Neural cell (in vitro differentiated cells): Measurements from ENCODE around the gene CD68. TPM values are rescaled to one million over a fixed set of nuclear protein-coding genes. Genes with fewer than 3 reads are reported as not detected.

Source experiments
- H2AFZ ChIP-seq: fragments of 200-600, 300-800 bp; sonication (generic), shearing (Covaris generic); 2 replicates; pipeline ENCODE4 v1.6.0; 2014; ENCODE audit warnings: low read depth, mild to moderate bottlenecking, antibody characterized with exemption, low read length, moderate library complexity
- H3F3A ChIP-seq: fragments of 200-600 bp; shearing (Covaris generic); 2 replicates; pipeline ENCODE4 v1.6.1; 2016; ENCODE audit warnings: mild to moderate bottlenecking, moderate library complexity, mixed read lengths, antibody characterized with exemption, low read length; ENCODE audit not compliant: insufficient read depth, poor library complexity, severe bottlenecking
- H3K27ac ChIP-seq: fragments of 200-600, 300-800 bp; sonication (generic), shearing (Covaris generic); 2 replicates; pipeline ENCODE4 v1.5.1; 2014; ENCODE audit warnings: mild to moderate bottlenecking, low read length, moderate library complexity
- H3K27me3 ChIP-seq: fragments of 300-800, 200-600 bp; sonication (generic), shearing (Covaris generic); 2 replicates; pipeline ENCODE4 v1.6.0; 2014; ENCODE audit warnings: mild to moderate bottlenecking, low read depth, low read length, moderate library complexity; ENCODE audit not compliant: insufficient read depth
- H3K36me3 ChIP-seq: fragments of 300-800, 200-600 bp; sonication (generic), shearing (Covaris generic); 2 replicates; pipeline ENCODE4 v1.5.1; 2014; ENCODE audit warnings: mild to moderate bottlenecking, antibody characterized with exemption, low read length, moderate library complexity; ENCODE audit not compliant: insufficient read depth
- H3K4me2 ChIP-seq: fragments of 300-800, 200-600 bp; sonication (generic), shearing (Covaris generic); 2 replicates; pipeline ENCODE4 v1.6.0; 2014; ENCODE audit warnings: mild to moderate bottlenecking, low read length
- H3K4me3 ChIP-seq: fragments of 300-800, 200-600 bp; sonication (generic), shearing (Covaris generic); 2 replicates; pipeline ENCODE4 v1.5.1; 2014; ENCODE audit warnings: mild to moderate bottlenecking, low read length, moderate library complexity
- H3K79me2 ChIP-seq: fragments of 200-600 bp; shearing (Covaris generic); replicated peaks from 2 replicates; pipeline ENCODE4 v1.6.0; 2014; ENCODE audit warnings: mild to moderate bottlenecking, low read length, moderate library complexity; ENCODE audit not compliant: insufficient read depth
- H3K9ac ChIP-seq: fragments of 300-800, 200-600 bp; sonication (generic), shearing (Covaris generic); 2 replicates; pipeline ENCODE4 v1.6.1; 2016; ENCODE audit warnings: mild to moderate bottlenecking, low read length, mixed read lengths
- H3K9me2 ChIP-seq: fragments of 200-600 bp; shearing (Covaris generic); 2 replicates; pipeline ENCODE4 v1.6.1; 2016; ENCODE audit warnings: mild to moderate bottlenecking, low read length, mixed read lengths; ENCODE audit not compliant: insufficient read depth
- H3K9me3 ChIP-seq: fragments of 200-600, 300-800 bp; sonication (generic), shearing (Covaris generic); 2 replicates; pipeline ENCODE4 v1.6.1; 2016; ENCODE audit warnings: mild to moderate bottlenecking, mixed run types, low read length, moderate library complexity, mixed read lengths
- H4K20me1 ChIP-seq: fragments of 200-600 bp; shearing (Covaris generic); 2 replicates; pipeline ENCODE4 v1.6.1; 2016; ENCODE audit warnings: mild to moderate bottlenecking, mixed run types; ENCODE audit not compliant: insufficient read depth
- EP300 ChIP-seq: fragments of 450-650 bp; conservative IDR thresholded peaks from 2 replicates; pipeline ENCODE4 v1.6.1; 2014; ENCODE audit warnings: antibody characterized with exemption, mild to moderate bottlenecking, moderate library complexity; ENCODE audit not compliant: poor library complexity, severe bottlenecking
- EZH2 ChIP-seq: fragments of 200-600, 300-800 bp; shearing (Covaris generic), sonication (generic); IDR thresholded peaks from 2 replicates; pipeline ENCODE4 v1.6.1; 2014; ENCODE audit warnings: antibody characterized with exemption, low read length, borderline replicate concordance, mild to moderate bottlenecking; ENCODE audit not compliant: insufficient read depth, poor library complexity, severe bottlenecking
- MXI1 ChIP-seq: fragments of 450-650 bp; conservative IDR thresholded peaks from 2 replicates; pipeline ENCODE4 v1.6.1; 2014; ENCODE audit warnings: antibody characterized with exemption, mild to moderate bottlenecking; ENCODE audit not compliant: poor library complexity, severe bottlenecking
- POLR2AphosphoS5 ChIP-seq: IDR thresholded peaks from 2 replicates; pipeline ENCODE4 v1.6.1; 2012
- RAD21 ChIP-seq: fragments of 450-650 bp; conservative IDR thresholded peaks from 2 replicates; pipeline ENCODE4 v1.6.1; 2014; ENCODE audit warnings: antibody characterized with exemption, mild to moderate bottlenecking, moderate library complexity
- SMC3 ChIP-seq: fragments of 450-650 bp; conservative IDR thresholded peaks from 2 replicates; pipeline ENCODE4 v1.6.1; 2014; ENCODE audit warnings: antibody characterized with exemption, mild to moderate bottlenecking, moderate library complexity; ENCODE audit not compliant: poor library complexity
- TAF1 ChIP-seq: IDR thresholded peaks from 2 replicates; pipeline ENCODE4 v1.6.1; 2012; ENCODE audit warnings: low read depth
- polyA plus RNA-seq: library from polyadenylated mRNA; depleted of rRNA; stranded (reverse); fragments of >200 nt; gene quantifications from 2 replicates; pipeline ENCODE4 v1.2.3, GENCODE V29; 2014
- TF ChIP-seq, protein P1 (sequence below): IDR thresholded peaks from 2 replicates; pipeline ENCODE4 v1.6.1; 2012; ENCODE audit warnings: borderline replicate concordance
- TF ChIP-seq, protein P2 (sequence below): fragments of 450-650 bp; IDR thresholded peaks from 2 replicates; pipeline ENCODE4 v1.5.1; 2014; ENCODE audit warnings: antibody characterized with exemption, mild to moderate bottlenecking, moderate library complexity; ENCODE audit not compliant: poor library complexity, severe bottlenecking

Gene CD68
- polyA plus RNA-seq, 1 donor from 2014 or later, result not detected

DNA sequence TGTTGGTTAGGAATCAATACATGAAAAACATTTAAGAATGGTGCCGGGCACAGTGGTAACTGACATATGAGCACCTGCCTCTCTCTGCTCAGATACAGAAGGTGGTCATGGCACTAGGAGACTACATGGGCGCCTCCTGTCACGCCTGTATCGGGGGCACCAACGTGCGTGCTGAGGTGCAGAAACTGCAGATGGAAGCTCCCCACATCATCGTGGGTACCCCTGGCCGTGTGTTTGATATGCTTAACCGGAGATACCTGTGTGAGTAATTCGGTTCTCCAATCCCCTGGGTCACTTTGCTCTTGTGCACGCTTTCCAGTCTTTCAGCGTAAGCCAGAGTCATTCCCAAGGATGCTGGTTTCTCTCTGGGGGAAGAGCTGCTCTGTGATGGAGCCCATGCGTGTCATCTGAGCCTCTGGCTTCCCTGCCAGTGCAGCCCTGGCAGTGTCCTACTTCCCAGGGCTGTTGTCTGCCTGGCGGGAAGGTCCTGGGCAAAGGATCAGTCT, 3.0 kb upstream of the CD68 start:
- no peaks in the 10 kb centered on the region for H3K9me3 ChIP-seq
- H3K4me3 ChIP-seq, result no peak overlapping the region
- peaks cover 6% of the 10 kb centered on the region for H3K36me3 ChIP-seq
- H3K4me2 ChIP-seq, result no peak overlapping the region
- H3K9ac ChIP-seq, result no peak overlapping the region
- H3K27me3 ChIP-seq, result no peaks in the 10 kb centered on the region
- no peaks in the 10 kb centered on the region for H3F3A ChIP-seq
- H2AFZ ChIP-seq, result no peak overlapping the region
- TF ChIP-seq, protein P1, sequence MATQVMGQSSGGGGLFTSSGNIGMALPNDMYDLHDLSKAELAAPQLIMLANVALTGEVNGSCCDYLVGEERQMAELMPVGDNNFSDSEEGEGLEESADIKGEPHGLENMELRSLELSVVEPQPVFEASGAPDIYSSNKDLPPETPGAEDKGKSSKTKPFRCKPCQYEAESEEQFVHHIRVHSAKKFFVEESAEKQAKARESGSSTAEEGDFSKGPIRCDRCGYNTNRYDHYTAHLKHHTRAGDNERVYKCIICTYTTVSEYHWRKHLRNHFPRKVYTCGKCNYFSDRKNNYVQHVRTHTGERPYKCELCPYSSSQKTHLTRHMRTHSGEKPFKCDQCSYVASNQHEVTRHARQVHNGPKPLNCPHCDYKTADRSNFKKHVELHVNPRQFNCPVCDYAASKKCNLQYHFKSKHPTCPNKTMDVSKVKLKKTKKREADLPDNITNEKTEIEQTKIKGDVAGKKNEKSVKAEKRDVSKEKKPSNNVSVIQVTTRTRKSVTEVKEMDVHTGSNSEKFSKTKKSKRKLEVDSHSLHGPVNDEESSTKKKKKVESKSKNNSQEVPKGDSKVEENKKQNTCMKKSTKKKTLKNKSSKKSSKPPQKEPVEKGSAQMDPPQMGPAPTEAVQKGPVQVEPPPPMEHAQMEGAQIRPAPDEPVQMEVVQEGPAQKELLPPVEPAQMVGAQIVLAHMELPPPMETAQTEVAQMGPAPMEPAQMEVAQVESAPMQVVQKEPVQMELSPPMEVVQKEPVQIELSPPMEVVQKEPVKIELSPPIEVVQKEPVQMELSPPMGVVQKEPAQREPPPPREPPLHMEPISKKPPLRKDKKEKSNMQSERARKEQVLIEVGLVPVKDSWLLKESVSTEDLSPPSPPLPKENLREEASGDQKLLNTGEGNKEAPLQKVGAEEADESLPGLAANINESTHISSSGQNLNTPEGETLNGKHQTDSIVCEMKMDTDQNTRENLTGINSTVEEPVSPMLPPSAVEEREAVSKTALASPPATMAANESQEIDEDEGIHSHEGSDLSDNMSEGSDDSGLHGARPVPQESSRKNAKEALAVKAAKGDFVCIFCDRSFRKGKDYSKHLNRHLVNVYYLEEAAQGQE, result no peak
- no peaks in the 10 kb centered on the region for H3K9me2 ChIP-seq
- peaks cover 30% of the 10 kb centered on the region for H4K20me1 ChIP-seq
- H3K79me2 ChIP-seq, result peaks cover 35% of the 10 kb centered on the region
- no peak overlapping the region for H3K27ac ChIP-seq

DNA sequence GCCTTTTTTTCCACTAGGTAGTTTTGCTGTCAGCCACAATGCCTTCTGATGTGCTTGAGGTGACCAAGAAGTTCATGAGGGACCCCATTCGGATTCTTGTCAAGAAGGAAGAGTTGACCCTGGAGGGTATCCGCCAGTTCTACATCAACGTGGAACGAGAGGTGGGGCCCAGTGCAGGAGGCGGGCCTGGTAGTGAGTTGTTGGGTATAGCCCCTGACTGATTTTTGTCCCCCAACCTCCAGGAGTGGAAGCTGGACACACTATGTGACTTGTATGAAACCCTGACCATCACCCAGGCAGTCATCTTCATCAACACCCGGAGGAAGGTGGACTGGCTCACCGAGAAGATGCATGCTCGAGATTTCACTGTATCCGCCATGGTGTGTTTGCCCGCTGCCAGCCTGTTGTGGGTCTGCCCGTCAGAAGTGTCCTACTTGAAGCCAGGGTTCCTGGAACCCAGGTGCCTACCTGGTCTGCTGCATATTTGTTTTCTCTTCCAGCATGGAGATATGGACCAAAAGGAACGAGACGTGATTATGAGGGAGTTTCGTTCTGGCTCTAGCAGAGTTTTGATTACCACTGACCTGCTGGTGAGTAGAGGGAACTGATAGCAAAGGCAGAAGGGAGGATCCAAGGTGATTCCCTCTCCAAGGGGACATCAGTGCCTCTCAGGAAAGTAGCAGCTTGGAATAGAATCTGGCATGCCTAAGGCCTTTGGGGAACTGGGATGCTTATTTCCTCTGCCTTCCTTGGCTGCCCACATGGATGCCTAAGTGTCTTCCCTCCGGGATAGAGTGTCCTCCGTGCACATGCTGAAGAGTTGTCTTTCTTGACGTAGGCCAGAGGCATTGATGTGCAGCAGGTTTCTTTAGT, 1.9 kb upstream of the CD68 start:
- Histone ChIP-seq H3K79me2 (peaks cover 35% of the 10 kb centered on the region), H3K9me3 (no peaks in the 10 kb centered on the region), H3F3A (no peaks in the 10 kb centered on the region), H3K4me3 (no peak overlapping the region), H3K4me2 (no peak overlapping the region), H3K27me3 (no peaks in the 10 kb centered on the region), H2AFZ (no peak overlapping the region), H3K36me3 (peaks cover 6% of the 10 kb centered on the region), H4K20me1 (peaks cover 30% of the 10 kb centered on the region), H3K27ac (no peak overlapping the region), H3K9ac (no peak overlapping the region), H3K9me2 (no peaks in the 10 kb centered on the region)
- TF ChIP-seq, protein P1, result no peak
- TF ChIP-seq POLR2AphosphoS5, result no peak
- TF ChIP-seq TAF1, result no peak
- TF ChIP-seq, protein P2, sequence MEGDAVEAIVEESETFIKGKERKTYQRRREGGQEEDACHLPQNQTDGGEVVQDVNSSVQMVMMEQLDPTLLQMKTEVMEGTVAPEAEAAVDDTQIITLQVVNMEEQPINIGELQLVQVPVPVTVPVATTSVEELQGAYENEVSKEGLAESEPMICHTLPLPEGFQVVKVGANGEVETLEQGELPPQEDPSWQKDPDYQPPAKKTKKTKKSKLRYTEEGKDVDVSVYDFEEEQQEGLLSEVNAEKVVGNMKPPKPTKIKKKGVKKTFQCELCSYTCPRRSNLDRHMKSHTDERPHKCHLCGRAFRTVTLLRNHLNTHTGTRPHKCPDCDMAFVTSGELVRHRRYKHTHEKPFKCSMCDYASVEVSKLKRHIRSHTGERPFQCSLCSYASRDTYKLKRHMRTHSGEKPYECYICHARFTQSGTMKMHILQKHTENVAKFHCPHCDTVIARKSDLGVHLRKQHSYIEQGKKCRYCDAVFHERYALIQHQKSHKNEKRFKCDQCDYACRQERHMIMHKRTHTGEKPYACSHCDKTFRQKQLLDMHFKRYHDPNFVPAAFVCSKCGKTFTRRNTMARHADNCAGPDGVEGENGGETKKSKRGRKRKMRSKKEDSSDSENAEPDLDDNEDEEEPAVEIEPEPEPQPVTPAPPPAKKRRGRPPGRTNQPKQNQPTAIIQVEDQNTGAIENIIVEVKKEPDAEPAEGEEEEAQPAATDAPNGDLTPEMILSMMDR, result no peak
- TF ChIP-seq EZH2, result no peak
- no peak for TF ChIP-seq EP300
- TF ChIP-seq SMC3, result no peak
- TF ChIP-seq MXI1, result no peak
- TF ChIP-seq RAD21, result no peak
